ENCODE data around the gene UNC5A.
"Not testable (repeated sequence)": the region's sequence is repeated elsewhere in the genome, so short reads cannot be mapped to it uniquely, and the experiment has no call there.

The UNC5A gene

GRCh38 chr5:176868731-176869130, 58.4 kb downstream of the UNC5A start:
- peaks cover 13% of the 10 kb centered on the region; the same call in 1 of the 2 replicates for H3K27me3 ChIP-seq (ENCODE audit: control insufficient read depth, insufficient read depth, low read length)
- H3K36me3 ChIP-seq (ENCODE audit: control insufficient read depth, insufficient read depth, low read length): no peaks in the 10 kb centered on the region
- peaks cover 24% of the 10 kb centered on the region for H3K4me1 ChIP-seq (ENCODE audit: control insufficient read depth, insufficient read depth, low read length)
- H3K9me3 ChIP-seq (ENCODE audit: control insufficient read depth, insufficient read depth, low read depth, low read length): no peaks in the 10 kb centered on the region
- H3K9ac ChIP-seq (ENCODE audit: low read length): no peak overlapping the region
- no peak overlapping the region for H3K27ac ChIP-seq (ENCODE audit: low read depth, low read length)
- H3K4me3 ChIP-seq (ENCODE audit: low read depth, low read length): no peak overlapping the region

- Histone ChIP-seq H3K9ac (ENCODE audit: low read length) (no peak overlapping the region), H3K9me3 (ENCODE audit: control insufficient read depth, insufficient read depth, low read depth, low read length) (no peaks in the 10 kb centered on the region), H3K27me3 (ENCODE audit: control insufficient read depth, insufficient read depth, low read length) (peaks cover 10% of the 10 kb centered on the region; the same call in 1 of the 2 replicates), H3K36me3 (ENCODE audit: control insufficient read depth, insufficient read depth, low read length) (no peaks in the 10 kb centered on the region), H3K4me1 (ENCODE audit: control insufficient read depth, insufficient read depth, low read length) (peaks cover 16% of the 10 kb centered on the region; the same call in 1 of the 2 replicates), H3K27ac (ENCODE audit: low read depth, low read length) (no peak overlapping the region), H3K4me3 (ENCODE audit: low read depth, low read length) (no peak overlapping the region)
Measured at GRCh38 chr5:176869501-176870109, 59.2 kb downstream of the UNC5A start.

GRCh38 chr5:176870110-176870591, 59.8 kb downstream of the UNC5A start:
- H3K27ac ChIP-seq (ENCODE audit: low read depth, low read length): no peak overlapping the region
- H3K9ac ChIP-seq (ENCODE audit: low read length): no peak overlapping the region
- peaks cover 16% of the 10 kb centered on the region; the same call in 1 of the 2 replicates for H3K4me1 ChIP-seq (ENCODE audit: control insufficient read depth, insufficient read depth, low read length)
- no peaks in the 10 kb centered on the region for H3K36me3 ChIP-seq (ENCODE audit: control insufficient read depth, insufficient read depth, low read length)
- H3K4me3 ChIP-seq (ENCODE audit: low read depth, low read length): no peak overlapping the region
- H3K9me3 ChIP-seq (ENCODE audit: control insufficient read depth, insufficient read depth, low read depth, low read length): no peaks in the 10 kb centered on the region
- H3K27me3 ChIP-seq (ENCODE audit: control insufficient read depth, insufficient read depth, low read length): peaks cover 11% of the 10 kb centered on the region; the same call in 1 of the 2 replicates

- H3K27me3 ChIP-seq (ENCODE audit: control insufficient read depth, insufficient read depth, low read length): peaks cover 16% of the 10 kb centered on the region; the same call in 1 of the 2 replicates
- not testable (repeated sequence) for H3K4me3 ChIP-seq (ENCODE audit: low read depth, low read length); H3K9me3 ChIP-seq (ENCODE audit: control insufficient read depth, insufficient read depth, low read depth, low read length); H3K27ac ChIP-seq (ENCODE audit: low read depth, low read length); H3K36me3 ChIP-seq (ENCODE audit: control insufficient read depth, insufficient read depth, low read length); H3K9ac ChIP-seq (ENCODE audit: low read length)
- H3K4me1 ChIP-seq (ENCODE audit: control insufficient read depth, insufficient read depth, low read length): peaks cover 19% of the 10 kb centered on the region; the same call in 1 of the 2 replicates
Measured at GRCh38 chr5:176870644-176871043, 60.3 kb downstream of the UNC5A start.

- not testable (repeated sequence) for H3K27ac ChIP-seq (ENCODE audit: low read depth, low read length); H3K4me3 ChIP-seq (ENCODE audit: low read depth, low read length)
- peaks cover 16% of the 10 kb centered on the region; the same call in 1 of the 2 replicates for H3K27me3 ChIP-seq (ENCODE audit: control insufficient read depth, insufficient read depth, low read length)
Measured at GRCh38 chr5:176872586-176872985, 62.2 kb downstream of the UNC5A start.

GRCh38 chr5:176873011-176873410, 62.7 kb downstream of the UNC5A start:
- Histone ChIP-seq H3K27me3 (ENCODE audit: control insufficient read depth, insufficient read depth, low read length) (peaks cover 16% of the 10 kb centered on the region; the same call in 1 of the 2 replicates), H3K4me1 (ENCODE audit: control insufficient read depth, insufficient read depth, low read length) (peaks cover 13% of the 10 kb centered on the region; the same call in 1 of the 2 replicates)
- H3K9me3 ChIP-seq (ENCODE audit: control insufficient read depth, insufficient read depth, low read depth, low read length); H3K36me3 ChIP-seq (ENCODE audit: control insufficient read depth, insufficient read depth, low read length); H3K9ac ChIP-seq (ENCODE audit: low read length); H3K27ac ChIP-seq (ENCODE audit: low read depth, low read length); H3K4me3 ChIP-seq (ENCODE audit: low read depth, low read length): not testable (repeated sequence)

More at GRCh38 chr5:176872586-176872985, 62.2 kb downstream of the UNC5A start:
- H3K9me3 ChIP-seq (ENCODE audit: control insufficient read depth, insufficient read depth, low read depth, low read length); H3K9ac ChIP-seq (ENCODE audit: low read length); H3K36me3 ChIP-seq (ENCODE audit: control insufficient read depth, insufficient read depth, low read length): not testable (repeated sequence)
- peaks cover 13% of the 10 kb centered on the region; the same call in 1 of the 2 replicates for H3K4me1 ChIP-seq (ENCODE audit: control insufficient read depth, insufficient read depth, low read length)

GRCh38 chr5:176873541-176874172, 63.3 kb downstream of the UNC5A start:
- Histone ChIP-seq H3K36me3 (ENCODE audit: control insufficient read depth, insufficient read depth, low read length) (no peaks in the 10 kb centered on the region), H3K9me3 (ENCODE audit: control insufficient read depth, insufficient read depth, low read depth, low read length) (no peaks in the 10 kb centered on the region), H3K27me3 (ENCODE audit: control insufficient read depth, insufficient read depth, low read length) (peaks cover 16% of the 10 kb centered on the region; the same call in 1 of the 2 replicates), H3K27ac (ENCODE audit: low read depth, low read length) (no peak overlapping the region), H3K4me1 (ENCODE audit: control insufficient read depth, insufficient read depth, low read length) (peaks cover 13% of the 10 kb centered on the region; the same call in 1 of the 2 replicates), H3K9ac (ENCODE audit: low read length) (no peak overlapping the region), H3K4me3 (ENCODE audit: low read depth, low read length) (no peak overlapping the region)

- no peak overlapping the region for H3K9ac ChIP-seq (ENCODE audit: low read length)
- no peaks in the 10 kb centered on the region for H3K9me3 ChIP-seq (ENCODE audit: control insufficient read depth, insufficient read depth, low read depth, low read length)
- H3K27ac ChIP-seq (ENCODE audit: low read depth, low read length): no peak overlapping the region
- no peaks in the 10 kb centered on the region for H3K36me3 ChIP-seq (ENCODE audit: control insufficient read depth, insufficient read depth, low read length)
- peaks cover 13% of the 10 kb centered on the region; the same call in 1 of the 2 replicates for H3K4me1 ChIP-seq (ENCODE audit: control insufficient read depth, insufficient read depth, low read length)
- H3K4me3 ChIP-seq (ENCODE audit: low read depth, low read length): no peak overlapping the region
- peaks cover 16% of the 10 kb centered on the region; the same call in 1 of the 2 replicates for H3K27me3 ChIP-seq (ENCODE audit: control insufficient read depth, insufficient read depth, low read length)
Measured at GRCh38 chr5:176874198-176874780, 63.9 kb downstream of the UNC5A start.

- Histone ChIP-seq H3K9me3 (ENCODE audit: control insufficient read depth, insufficient read depth, low read depth, low read length) (no peaks in the 10 kb centered on the region), H3K4me3 (ENCODE audit: low read depth, low read length) (no peak overlapping the region), H3K27me3 (ENCODE audit: control insufficient read depth, insufficient read depth, low read length) (peaks cover 16% of the 10 kb centered on the region; the same call in 1 of the 2 replicates), H3K9ac (ENCODE audit: low read length) (no peak overlapping the region), H3K4me1 (ENCODE audit: control insufficient read depth, insufficient read depth, low read length) (peaks cover 10% of the 10 kb centered on the region; the same call in 1 of the 2 replicates), H3K36me3 (ENCODE audit: control insufficient read depth, insufficient read depth, low read length) (no peaks in the 10 kb centered on the region), H3K27ac (ENCODE audit: low read depth, low read length) (no peak overlapping the region)
Measured at GRCh38 chr5:176875014-176875550, 64.7 kb downstream of the UNC5A start.

- H3K27ac ChIP-seq (ENCODE audit: low read depth, low read length): no peak overlapping the region
- no peaks in the 10 kb centered on the region for H3K36me3 ChIP-seq (ENCODE audit: control insufficient read depth, insufficient read depth, low read length)
- no peaks in the 10 kb centered on the region for H3K9me3 ChIP-seq (ENCODE audit: control insufficient read depth, insufficient read depth, low read depth, low read length)
- H3K9ac ChIP-seq (ENCODE audit: low read length): no peak overlapping the region
- no peak overlapping the region for H3K4me3 ChIP-seq (ENCODE audit: low read depth, low read length)
- peaks cover 16% of the 10 kb centered on the region; the same call in 1 of the 2 replicates for H3K27me3 ChIP-seq (ENCODE audit: control insufficient read depth, insufficient read depth, low read length)
- H3K4me1 ChIP-seq (ENCODE audit: control insufficient read depth, insufficient read depth, low read length): peaks cover 8% of the 10 kb centered on the region; the same call in 1 of the 2 replicates
Measured at GRCh38 chr5:176875783-176876505, 65.6 kb downstream of the UNC5A start.
